AG08396 (cell line): ENCODE measurements around the gene POU2AF3.
"Not testable (repeated sequence)": the region's sequence is repeated elsewhere in the genome, so short reads cannot be mapped to it uniquely, and the experiment has no call there.

Experiments used
- DNase-seq: peaks from one replicate; pipeline ENCODE4 v3.0.0; 2012; ENCODE audit warnings: low spot score, mixed read lengths

Gene POU2AF3

GRCh38 chr11:111300569-111300968, 2.2 kb downstream of the POU2AF3 start:
- DNase-seq: no peak

- DNase-seq: no peak
These were observed 2.9 kb downstream of the POU2AF3 start for GRCh38 chr11:111301004-111301841.

GRCh38 chr11:111301842-111302118, 3.4 kb downstream of the POU2AF3 start:
- no peak for DNase-seq

- no peak for DNase-seq
These were observed 4.0 kb downstream of the POU2AF3 start for GRCh38 chr11:111302298-111302697.

- no peak for DNase-seq
These were observed 5.1 kb downstream of the POU2AF3 start for GRCh38 chr11:111303461-111303860.

GRCh38 chr11:111305162-111305802, 6.9 kb downstream of the POU2AF3 start:
- no peak for DNase-seq

GRCh38 chr11:111305876-111306275, 7.5 kb downstream of the POU2AF3 start:
- no peak for DNase-seq

GRCh38 chr11:111306321-111306720, 8.0 kb downstream of the POU2AF3 start:
- DNase-seq: no peak

- no peak for DNase-seq
These were observed 9.2 kb downstream of the POU2AF3 start for GRCh38 chr11:111307472-111308108.

GRCh38 chr11:111308140-111308539, 9.8 kb downstream of the POU2AF3 start:
- no peak for DNase-seq

GRCh38 chr11:111309215-111309915, 11.0 kb downstream of the POU2AF3 start:
- no peak for DNase-seq

- no peak for DNase-seq
These were observed 11.7 kb downstream of the POU2AF3 start for GRCh38 chr11:111310088-111310487.

- DNase-seq: no peak
These were observed 12.4 kb downstream of the POU2AF3 start for GRCh38 chr11:111310723-111311122.

- no peak for DNase-seq
These were observed 13.7 kb downstream of the POU2AF3 start for GRCh38 chr11:111312076-111312475.

- DNase-seq: no peak
These were observed 20.9 kb downstream of the POU2AF3 start for GRCh38 chr11:111319296-111319695.

- DNase-seq: not testable (repeated sequence)
These were observed 21.9 kb downstream of the POU2AF3 start for GRCh38 chr11:111320199-111320598.

- no peak for DNase-seq
These were observed 22.6 kb downstream of the POU2AF3 start for GRCh38 chr11:111320728-111321568.

GRCh38 chr11:111322534-111322933, 24.2 kb downstream of the POU2AF3 start:
- no peak for DNase-seq

GRCh38 chr11:111324277-111324720, 26.0 kb downstream of the POU2AF3 start:
- DNase-seq: no peak

GRCh38 chr11:111325259-111325658, 26.9 kb downstream of the POU2AF3 start:
- no peak for DNase-seq

- no peak for DNase-seq
These were observed 28.5 kb downstream of the POU2AF3 start for GRCh38 chr11:111326824-111327223.
